ENCODE results near the gene EOLA1.
"Not testable (repeated sequence)": the region's sequence is repeated elsewhere in the genome, so short reads cannot be mapped to it uniquely, and the experiment has no call there.

DNA sequence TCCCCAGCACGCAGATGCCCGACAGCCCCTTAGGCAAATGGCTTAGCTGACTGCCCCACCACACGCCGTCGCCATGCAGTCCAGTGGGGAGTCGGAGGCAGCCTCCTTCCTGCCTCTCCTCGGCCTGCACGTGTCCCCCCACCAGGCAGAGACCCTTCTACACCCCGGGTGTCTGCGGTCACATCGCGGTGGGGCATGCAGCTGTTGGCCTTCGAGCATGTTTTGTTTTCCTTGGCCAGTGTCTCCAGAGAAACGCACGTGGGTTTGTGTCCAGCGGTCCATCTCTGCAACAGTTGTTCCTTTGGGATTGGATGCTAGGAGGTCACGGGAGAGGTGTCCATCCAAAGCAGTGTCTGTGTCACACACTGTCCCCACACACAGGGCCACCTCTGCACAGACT is 54.4 kb downstream of the EOLA1 start, which contains the start of gene HSFX2:
- TF ChIP-seq, protein P1, sequence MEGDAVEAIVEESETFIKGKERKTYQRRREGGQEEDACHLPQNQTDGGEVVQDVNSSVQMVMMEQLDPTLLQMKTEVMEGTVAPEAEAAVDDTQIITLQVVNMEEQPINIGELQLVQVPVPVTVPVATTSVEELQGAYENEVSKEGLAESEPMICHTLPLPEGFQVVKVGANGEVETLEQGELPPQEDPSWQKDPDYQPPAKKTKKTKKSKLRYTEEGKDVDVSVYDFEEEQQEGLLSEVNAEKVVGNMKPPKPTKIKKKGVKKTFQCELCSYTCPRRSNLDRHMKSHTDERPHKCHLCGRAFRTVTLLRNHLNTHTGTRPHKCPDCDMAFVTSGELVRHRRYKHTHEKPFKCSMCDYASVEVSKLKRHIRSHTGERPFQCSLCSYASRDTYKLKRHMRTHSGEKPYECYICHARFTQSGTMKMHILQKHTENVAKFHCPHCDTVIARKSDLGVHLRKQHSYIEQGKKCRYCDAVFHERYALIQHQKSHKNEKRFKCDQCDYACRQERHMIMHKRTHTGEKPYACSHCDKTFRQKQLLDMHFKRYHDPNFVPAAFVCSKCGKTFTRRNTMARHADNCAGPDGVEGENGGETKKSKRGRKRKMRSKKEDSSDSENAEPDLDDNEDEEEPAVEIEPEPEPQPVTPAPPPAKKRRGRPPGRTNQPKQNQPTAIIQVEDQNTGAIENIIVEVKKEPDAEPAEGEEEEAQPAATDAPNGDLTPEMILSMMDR (IDR thresholded peaks at IDR 0.05; ENCODE audit: poor library complexity, severe bottlenecking), result not testable (repeated sequence)
- TF ChIP-seq EZH2 (IDR thresholded peaks at IDR 0.05; ENCODE audit: borderline replicate concordance, insufficient read depth, low read length, poor library complexity, severe bottlenecking); TAF1 (IDR thresholded peaks at IDR 0.05; ENCODE audit: low read depth); REST (IDR thresholded peaks at IDR 0.05; ENCODE audit: borderline replicate concordance); SMC3 (conservative IDR thresholded peaks at IDR 0.05; ENCODE audit: poor library complexity); EP300 (conservative IDR thresholded peaks at IDR 0.05; ENCODE audit: poor library complexity, severe bottlenecking); POLR2AphosphoS5 (IDR thresholded peaks at IDR 0.05); MXI1 (conservative IDR thresholded peaks at IDR 0.05; ENCODE audit: poor library complexity, severe bottlenecking): not testable (repeated sequence)

Measured in neural cell (in vitro differentiated cells).